CD4-positive, alpha-beta memory T cell (primary cell): ENCODE data around the gene BPIFB6. TPM values are rescaled to one million over a fixed set of nuclear protein-coding genes. Genes with fewer than 3 reads are reported as not detected.

ENCODE experiments used
- CTCF ChIA-PET: fragments of 350-600 bp; sonication (Branson Sonifier 250); formaldehyde crosslinking; loops from one replicate; lab custom pipeline; 2021; ENCODE audit warnings: inconsistent platforms; ENCODE audit not compliant: partially characterized antibody; lab: Charles Lee
- POLR2A ChIA-PET: fragments of 350-600 bp; sonication (Branson Sonifier 250); formaldehyde crosslinking; loops from one replicate; lab custom pipeline; 2021; ENCODE audit not compliant: partially characterized antibody; lab: Charles Lee
- DNase-seq, 5 donors: peaks; one replicate each; pipeline versions ENCODE4 v3.0.0 to v3.0.0-alpha.2; 2020 to 2022; ENCODE audit warnings: mixed read lengths in 1 of 5
- H3K27ac ChIP-seq: one replicate; pipeline ENCODE4 v1.7.0; 2013; ENCODE audit warnings: low read depth, low read length
- H3K27me3 ChIP-seq: 2 replicates; pipeline ENCODE4 v1.7.0; 2013; ENCODE audit warnings: mild to moderate bottlenecking, low read length, moderate library complexity; ENCODE audit not compliant: insufficient read depth
- H3K36me3 ChIP-seq: 2 replicates; pipeline ENCODE4 v1.7.0; 2013; ENCODE audit warnings: mild to moderate bottlenecking, low read length, moderate library complexity; ENCODE audit not compliant: insufficient read depth
- H3K4me1 ChIP-seq: 2 replicates; pipeline ENCODE4 v1.7.0; 2013; ENCODE audit warnings: mild to moderate bottlenecking, low read length, moderate library complexity; ENCODE audit not compliant: insufficient read depth
- H3K4me3 ChIP-seq, 2 donors: one replicate each; pipeline ENCODE4 v1.7.0; 2013; ENCODE audit warnings: low read length in 2 of 2, mild to moderate bottlenecking in 1 of 2
- H3K9me3 ChIP-seq, 2 donors: one replicate each; pipeline ENCODE4 v1.7.0; 2013; ENCODE audit warnings: low read length in 2 of 2, control low read depth in 1 of 2; ENCODE audit not compliant: control insufficient read depth in 1 of 2
- H3K27ac Mint-ChIP-seq, 7 donors: one replicate each; pipeline ENCODE4 v1.8.0; 2020 to 2021; ENCODE audit warnings: mixed read lengths in 7 of 7, mild to moderate bottlenecking in 6 of 7, inconsistent platforms in 3 of 7, moderate library complexity in 3 of 7
- H3K27me3 Mint-ChIP-seq, 2 donors: one replicate each; pipeline ENCODE4 v1.8.0; 2020 to 2021; ENCODE audit warnings: mixed read lengths in 2 of 2
- H3K36me3 Mint-ChIP-seq, 2 donors: one replicate each; pipeline ENCODE4 v1.8.0; 2020 to 2021; ENCODE audit warnings: mixed read lengths in 2 of 2, inconsistent platforms in 1 of 2, mild to moderate bottlenecking in 1 of 2
- H3K4me1 Mint-ChIP-seq, 4 donors: one replicate each; pipeline ENCODE4 v1.8.0; 2020 to 2021; ENCODE audit warnings: mixed read lengths in 4 of 4, mild to moderate bottlenecking in 1 of 4
- H3K4me3 Mint-ChIP-seq, 8 donors: one replicate each; pipeline ENCODE4 v1.8.0; 2020 to 2021; ENCODE audit warnings: mixed read lengths in 8 of 8, mild to moderate bottlenecking in 7 of 8, moderate library complexity in 6 of 8, inconsistent platforms in 3 of 8
- H3K9me3 Mint-ChIP-seq, 8 donors: one replicate each; pipeline ENCODE4 v1.8.0; 2020 to 2021; ENCODE audit warnings: mixed read lengths in 8 of 8, mild to moderate bottlenecking in 5 of 8, inconsistent platforms in 3 of 8, moderate library complexity in 1 of 8
- intact Hi-C: fragments of 100-400 bp; cut with micrococcal nuclease; formaldehyde crosslinking; loops from one replicate; pipeline ENCODE4 v1.15.1; 2023
- polyA plus RNA-seq, 2 donors: library from polyadenylated mRNA; unstranded; fragments of 300-500 nt; fragmentation: Illumina TruSeq; gene quantifications; one replicate each; pipeline ENCODE4 v1.2.3, GENCODE V29; 2021
- total RNA-seq, 2 experiments: library from RNA; stranded (reverse); gene quantifications; one replicate each; pipeline ENCODE4 v1.2.3, GENCODE V29; 2021

Gene BPIFB6
- total and polyA plus RNA-seq, 4 experiments from 2014 or later, result not detected

DNA sequence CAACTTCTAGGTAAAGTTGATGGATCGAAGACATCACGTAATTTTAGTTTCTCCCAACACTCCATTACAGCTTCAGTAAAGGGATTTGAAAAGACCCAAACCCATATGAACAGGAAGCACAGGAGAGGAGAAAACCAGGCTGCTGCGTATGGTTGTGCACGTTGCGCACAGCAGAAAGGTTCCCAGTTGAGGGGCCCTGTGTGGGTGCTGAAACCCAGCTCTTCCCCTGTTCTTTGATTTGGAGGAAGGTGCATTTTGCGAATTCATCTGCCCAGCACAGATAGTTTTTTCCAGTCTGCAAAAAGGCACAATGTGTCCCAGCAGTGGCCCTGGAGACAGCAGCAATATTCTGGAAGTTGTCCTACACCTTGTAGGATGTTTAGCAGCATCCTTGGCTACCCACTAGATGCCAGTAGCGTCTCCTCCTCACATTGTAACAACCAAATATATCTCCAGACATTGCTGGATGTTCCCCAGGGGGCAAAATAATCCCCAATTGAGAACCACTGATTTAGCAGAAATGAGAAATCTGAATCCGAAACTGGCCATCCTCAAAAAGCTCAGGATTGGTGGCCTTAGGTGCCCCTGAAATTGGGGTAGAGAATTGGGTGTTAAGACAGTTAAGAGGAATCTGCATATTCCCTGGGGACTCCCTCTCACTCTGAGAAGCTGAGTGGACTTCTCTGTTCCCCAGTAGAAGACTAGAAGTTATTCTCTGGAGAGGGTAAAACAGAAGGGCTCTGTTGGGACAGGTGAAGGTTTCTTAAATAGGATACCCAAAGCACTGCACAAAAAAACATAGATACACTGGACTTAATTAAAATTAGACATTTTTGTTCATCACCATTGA, 39.4 kb upstream of the BPIFB6 start:
- Mint-ChIP-seq H3K9me3 (peaks cover 0 to 25% (median 16%) of the 10 kb centered on the region in 8 donors), H3K27me3 (no peaks in the 10 kb centered on the region), H3K4me3 (no peak overlapping the region), H3K36me3 (peaks cover 0 to 2% of the 10 kb centered on the region in 2 donors), H3K4me1 (peaks cover 6 to 24% (median 8%) of the 10 kb centered on the region in 4 donors), H3K27ac (no peak overlapping the region)
- POLR2A ChIA-PET, result no interaction called here
- H3K9me3 ChIP-seq, result peaks cover 0 to 9% of the 10 kb centered on the region in 2 donors
- no peak overlapping the region for H3K27ac ChIP-seq
- H3K27me3 ChIP-seq, result no peaks in the 10 kb centered on the region
- CTCF ChIA-PET, result interaction anchor here (1.6 kb wide), 1 partner anchor 46 kb away, joined by 4 read pairs; no protein-coding TSS in a partner anchor
- no peak for DNase-seq
- H3K36me3 ChIP-seq, result no peaks in the 10 kb centered on the region
- H3K4me1 ChIP-seq, result peaks cover 8% of the 10 kb centered on the region
- intact Hi-C loops, result no loop called here
- no peak overlapping the region for H3K4me3 ChIP-seq

DNA sequence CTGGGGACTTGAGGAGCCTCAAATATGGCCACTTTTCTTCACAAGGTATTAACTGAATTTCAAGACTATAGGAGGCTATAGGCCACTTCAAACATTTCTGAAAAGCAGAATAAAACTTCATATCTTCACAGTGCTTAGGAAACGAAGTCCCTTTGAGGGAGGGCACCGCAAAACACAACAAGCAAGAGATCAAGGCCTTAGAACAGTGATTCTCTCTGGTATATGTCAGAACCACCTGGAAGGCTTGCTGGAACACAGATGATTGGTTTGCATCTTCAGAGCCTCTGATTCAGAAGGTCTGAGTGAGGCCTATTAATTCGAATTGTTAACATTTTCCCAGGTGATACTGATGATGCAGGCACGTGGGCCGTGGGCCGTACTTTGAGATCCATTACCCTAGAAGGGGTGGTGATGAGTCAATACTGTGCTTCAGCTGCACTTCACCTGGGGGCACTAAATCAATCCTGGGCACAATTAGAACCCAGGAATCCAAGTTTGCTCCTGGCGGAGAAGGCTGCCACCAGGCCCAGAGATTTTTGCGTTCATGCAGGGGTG, 37.9 kb upstream of the BPIFB6 start:
- no peak for DNase-seq

DNA sequence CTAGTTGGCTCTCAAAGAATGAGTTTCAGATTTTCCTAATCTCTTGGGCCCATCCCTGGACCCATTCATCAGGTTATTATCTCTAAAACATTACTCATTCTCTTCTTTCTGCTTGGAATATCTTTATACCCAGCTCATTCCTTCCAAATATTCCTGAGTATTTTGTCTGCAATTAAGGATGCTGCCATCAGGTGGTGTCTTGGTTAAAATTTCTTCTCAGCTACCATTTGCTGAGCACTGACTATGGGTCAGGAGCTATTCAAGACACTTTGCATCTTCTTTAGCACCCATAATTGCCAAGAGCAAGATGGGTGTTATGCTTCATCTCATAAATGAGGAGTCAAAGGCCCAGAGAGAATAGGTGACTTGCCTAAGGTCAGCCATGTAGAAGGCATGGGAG, 35.6 kb upstream of the BPIFB6 start:
- CTCF ChIA-PET, result interaction anchor here (1.0 to 2.2 kb wide), 3 partner anchors 9 to 94 kb away, joined by 3 to 6 read pairs (median 4); partner anchors contain the start of gene SUN5
- H3K27me3 ChIP-seq, result no peaks in the 10 kb centered on the region
- no peak for DNase-seq
- Mint-ChIP-seq H3K4me3 (no peak overlapping the region), H3K27me3 (no peaks in the 10 kb centered on the region), H3K4me1 (peaks cover 10 to 30% (median 18%) of the 10 kb centered on the region in 4 donors), H3K36me3 (peaks cover 0 to 2% of the 10 kb centered on the region in 2 donors), H3K9me3 (peaks cover 0 to 25% (median 16%) of the 10 kb centered on the region in 8 donors), H3K27ac (peak overlapping the region in 1 of 7 donors; percentile 57)
- peaks cover 0 to 9% of the 10 kb centered on the region in 2 donors for H3K9me3 ChIP-seq
- no peak overlapping the region for H3K27ac ChIP-seq
- H3K4me3 ChIP-seq, result no peak overlapping the region
- no peaks in the 10 kb centered on the region for H3K36me3 ChIP-seq
- POLR2A ChIA-PET, result interaction anchor here (1.4 kb wide), 1 partner anchor 24 kb away, joined by 4 read pairs; no protein-coding TSS in a partner anchor
- H3K4me1 ChIP-seq, result peaks cover 11% of the 10 kb centered on the region
- intact Hi-C loops, result no loop called here

More for the DNA sequence above, 37.9 kb upstream of the BPIFB6 start:
- no peak overlapping the region for H3K4me3 ChIP-seq
- ChIA-PET POLR2A (interaction anchor here (1.4 kb wide), 1 partner anchor 21 kb away, joined by 3 read pairs; no protein-coding TSS in a partner anchor), CTCF (no interaction called here)
- no peaks in the 10 kb centered on the region for H3K36me3 ChIP-seq
- peaks cover 0 to 2% of the 10 kb centered on the region in 2 donors for H3K36me3 Mint-ChIP-seq
- H3K27ac ChIP-seq, result no peak overlapping the region
- peaks cover 0 to 25% (median 16%) of the 10 kb centered on the region in 8 donors for H3K9me3 Mint-ChIP-seq
- peaks cover 0 to 9% of the 10 kb centered on the region in 2 donors for H3K9me3 ChIP-seq
- H3K4me1 Mint-ChIP-seq, result peaks cover 12 to 33% (median 16%) of the 10 kb centered on the region in 4 donors
- no peaks in the 10 kb centered on the region for H3K27me3 Mint-ChIP-seq
- no peaks in the 10 kb centered on the region for H3K27me3 ChIP-seq
- intact Hi-C loops, result no loop called here
- H3K4me3 Mint-ChIP-seq, result no peak overlapping the region
- peaks cover 14% of the 10 kb centered on the region for H3K4me1 ChIP-seq
- peak overlapping the region in 1 of 7 donors; percentile 38 for H3K27ac Mint-ChIP-seq

DNA sequence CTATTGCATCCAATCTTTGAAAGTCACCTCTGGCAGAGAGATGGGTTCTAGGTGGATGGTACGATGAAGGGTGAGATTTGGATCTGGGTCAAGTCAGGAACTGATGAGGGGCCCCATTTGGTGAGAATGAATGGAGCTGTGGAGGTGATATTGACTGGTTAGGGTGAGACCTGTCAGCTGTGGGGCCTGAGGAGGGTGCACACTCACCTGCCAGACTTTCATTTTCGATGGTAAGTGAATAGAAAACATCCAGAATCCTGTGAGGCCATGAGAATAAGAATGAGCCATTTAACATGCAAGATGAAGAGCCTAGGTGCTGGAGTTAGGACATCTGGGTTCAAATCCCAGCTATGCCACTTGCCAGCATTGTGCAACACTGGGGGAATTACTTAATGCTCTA, 34.0 kb upstream of the BPIFB6 start:
- no peaks in the 10 kb centered on the region for H3K27me3 ChIP-seq
- peaks cover 6% of the 10 kb centered on the region for H3K4me1 ChIP-seq
- ChIA-PET POLR2A (no interaction called here), CTCF (interaction anchor here (0.7 to 1.2 kb wide), 2 partner anchors 12 to 52 kb away, joined by 3 read pairs; no protein-coding TSS in a partner anchor)
- Mint-ChIP-seq H3K4me1 (peaks cover 10 to 22% (median 17%) of the 10 kb centered on the region in 4 donors), H3K4me3 (no peak overlapping the region), H3K27me3 (no peaks in the 10 kb centered on the region), H3K27ac (peak overlapping the region in 1 of 7 donors; percentile 48), H3K9me3 (peaks cover 0 to 25% (median 16%) of the 10 kb centered on the region in 8 donors), H3K36me3 (peaks cover 0 to 2% of the 10 kb centered on the region in 2 donors)
- no peaks in the 10 kb centered on the region for H3K36me3 ChIP-seq
- H3K9me3 ChIP-seq, result peaks cover 0 to 9% of the 10 kb centered on the region in 2 donors
- H3K4me3 ChIP-seq, result no peak overlapping the region
- no peak for DNase-seq
- intact Hi-C loops, result no loop called here
- H3K27ac ChIP-seq, result no peak overlapping the region

DNA sequence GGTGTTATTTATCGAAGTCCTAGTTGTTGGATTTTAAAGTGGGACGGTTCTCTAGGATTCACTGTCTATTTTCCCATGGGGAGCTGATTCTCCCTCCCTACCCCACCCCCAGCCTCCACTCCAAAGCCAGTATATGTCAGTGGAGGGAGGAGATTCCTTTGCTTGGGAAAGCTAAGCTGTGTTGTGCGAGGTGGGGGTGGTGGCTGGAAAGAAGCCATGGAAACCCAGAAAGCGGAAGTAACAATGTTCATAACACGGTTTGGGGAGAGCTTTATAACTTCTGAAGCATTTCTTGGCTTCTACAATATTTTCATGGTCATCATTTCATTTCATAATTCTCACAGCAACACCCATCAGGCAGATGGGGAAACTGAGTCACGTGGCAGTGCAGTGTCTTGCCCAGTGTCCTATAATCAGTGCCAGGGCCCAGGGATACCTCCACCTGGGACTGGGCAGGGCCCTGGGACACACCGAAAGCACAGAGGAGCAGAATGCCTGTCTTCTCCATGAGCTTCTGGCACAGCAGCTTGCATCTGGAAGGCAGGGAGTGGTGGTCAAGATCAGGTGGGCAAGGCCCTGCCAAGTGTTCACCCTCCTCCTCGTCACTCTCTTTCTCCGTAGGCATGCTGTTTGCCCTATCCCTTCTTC, 31.7 kb upstream of the BPIFB6 start:
- no peaks in the 10 kb centered on the region for H3K36me3 ChIP-seq
- H3K9me3 ChIP-seq, result peaks cover 0 to 9% of the 10 kb centered on the region in 2 donors
- ChIA-PET POLR2A (interaction anchor here (1.2 kb wide), 1 partner anchor 34 kb away, joined by 3 read pairs; no protein-coding TSS in a partner anchor), CTCF (no interaction called here)
- Mint-ChIP-seq H3K4me1 (peaks cover 10 to 34% (median 19%) of the 10 kb centered on the region in 4 donors), H3K27ac (peak overlapping the region in 1 of 7 donors; percentile 30), H3K9me3 (peaks cover 0 to 15% (median 13%) of the 10 kb centered on the region in 8 donors), H3K36me3 (peaks cover 0 to 2% of the 10 kb centered on the region in 2 donors), H3K27me3 (no peaks in the 10 kb centered on the region), H3K4me3 (no peak overlapping the region)
- no peak overlapping the region for H3K27ac ChIP-seq
- no peak for DNase-seq
- H3K27me3 ChIP-seq, result no peaks in the 10 kb centered on the region
- H3K4me1 ChIP-seq, result peaks cover 11% of the 10 kb centered on the region
- no peak overlapping the region for H3K4me3 ChIP-seq
- intact Hi-C loops, result no loop called here

DNA sequence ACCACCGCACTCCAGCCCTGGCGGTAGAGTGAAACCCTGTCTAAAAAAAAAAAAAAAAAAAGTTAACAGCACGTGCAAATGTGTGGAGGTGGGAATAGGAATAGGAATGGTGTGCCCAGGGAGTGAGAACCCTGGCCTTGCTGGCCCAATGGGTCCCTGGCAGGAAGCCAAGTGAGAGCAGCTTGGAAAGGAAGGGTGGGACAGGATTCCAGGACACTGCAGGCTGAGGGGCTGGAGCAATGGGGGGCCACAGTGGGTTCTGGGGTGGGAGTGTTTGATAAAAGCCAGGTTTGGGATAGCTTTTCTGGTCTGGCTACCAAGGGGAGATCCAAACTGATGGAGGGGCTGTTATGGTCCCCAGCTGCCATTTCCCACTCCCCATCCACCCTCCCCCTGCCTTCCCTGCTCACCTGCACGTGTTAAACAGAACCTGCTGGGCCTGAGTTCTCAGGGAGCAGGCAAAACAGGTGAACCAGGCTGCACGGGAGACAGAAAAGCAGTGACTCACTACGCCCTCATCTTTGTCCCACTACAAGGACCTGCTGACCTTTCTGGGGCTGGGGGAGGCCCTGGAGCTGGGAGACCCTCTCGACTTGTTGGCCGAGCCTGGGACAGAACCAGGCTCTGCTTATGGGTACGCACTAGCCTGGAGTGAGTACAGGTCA, 30.5 kb upstream of the BPIFB6 start:
- CTCF ChIA-PET, result no interaction called here
- peaks cover 0 to 11% of the 10 kb centered on the region in 2 donors for H3K9me3 ChIP-seq

More for the DNA sequence above, 30.5 kb upstream of the BPIFB6 start:
- Histone ChIP-seq H3K36me3 (no peaks in the 10 kb centered on the region), H3K27me3 (no peaks in the 10 kb centered on the region), H3K27ac (no peak overlapping the region), H3K4me3 (no peak overlapping the region), H3K4me1 (peaks cover 17% of the 10 kb centered on the region)
- POLR2A ChIA-PET, result no interaction called here
- Mint-ChIP-seq H3K4me1 (peaks cover 12 to 42% (median 23%) of the 10 kb centered on the region in 4 donors), H3K27ac (peak overlapping the region in 3 of 7 donors; percentile 15 to 74 (median 43)), H3K36me3 (peaks cover 0 to 4% of the 10 kb centered on the region in 2 donors), H3K4me3 (no peak overlapping the region), H3K27me3 (no peaks in the 10 kb centered on the region), H3K9me3 (peaks cover 0 to 12% (median 9%) of the 10 kb centered on the region in 8 donors)
- intact Hi-C loops, result no loop called here
- DNase-seq, result no peak
